HFFc6 (cell line): ENCODE measurements around the gene PRDM1. TPM values are rescaled to one million over a fixed set of nuclear protein-coding genes. Genes with fewer than 3 reads are reported as not detected.

ENCODE experiments used
- DNase-seq: peaks from one replicate; pipeline ENCODE4 v3.0.0-alpha.2; 2018
- H3K27ac Mint-ChIP-seq: 2 replicates; pipeline ENCODE4 v1.8.0; 2020; ENCODE audit warnings: mild to moderate bottlenecking, mixed read lengths
- H3K27me3 Mint-ChIP-seq: 2 replicates; pipeline ENCODE4 v1.8.0; 2021; ENCODE audit warnings: mild to moderate bottlenecking, moderate library complexity, mixed read lengths; ENCODE audit not compliant: insufficient read depth
- H3K36me3 Mint-ChIP-seq: 2 replicates; pipeline ENCODE4 v1.8.0; 2021; ENCODE audit warnings: low read depth, mixed read lengths
- H3K4me1 Mint-ChIP-seq: 2 replicates; pipeline ENCODE4 v1.8.0; 2020; ENCODE audit warnings: low read depth, mixed read lengths
- H3K4me3 Mint-ChIP-seq: 2 replicates; pipeline ENCODE4 v1.8.0; 2020; ENCODE audit warnings: mild to moderate bottlenecking, moderate library complexity, mixed read lengths
- H3K9me3 Mint-ChIP-seq: 2 replicates; pipeline ENCODE4 v1.8.0; 2020; ENCODE audit warnings: mild to moderate bottlenecking, mixed read lengths
- long read RNA-seq: library from polyadenylated mRNA; unstranded; transcript quantifications from one replicate; pipeline ENCODE4 v2.0.0, GENCODE V29; 2019
- total RNA-seq, 6 experiments: library from RNA; stranded (reverse); fragmentation: NEBNext Ultra II Directional; extraction: Animal tissue kit (Norgen Biotek cat#: 25700); gene quantifications; 2 replicates in 1 of 6; 3 replicates in 5 of 6; pipeline ENCODE4 v1.2.3, GENCODE V29; 2021
- TF ChIP-seq, protein P1 (sequence below): fragments of 200-600 bp; sonication (generic); IDR thresholded peaks from 2 replicates; pipeline ENCODE4 v1.5.0; 2021; ENCODE audit warnings: antibody characterized with exemption, mild to moderate bottlenecking

The PRDM1 gene
- 10 to 100 TPM in 3 of 6 experiments, 1 to 10 TPM in 3; 8.4 to 12.3 (median 10.3) TPM for total RNA-seq
- long read RNA-seq, partial matches to known transcripts, result 0 of 4 reads
- long read RNA-seq, other reads (novel, unspliced or antisense), result 4 of 4 reads

DNA sequence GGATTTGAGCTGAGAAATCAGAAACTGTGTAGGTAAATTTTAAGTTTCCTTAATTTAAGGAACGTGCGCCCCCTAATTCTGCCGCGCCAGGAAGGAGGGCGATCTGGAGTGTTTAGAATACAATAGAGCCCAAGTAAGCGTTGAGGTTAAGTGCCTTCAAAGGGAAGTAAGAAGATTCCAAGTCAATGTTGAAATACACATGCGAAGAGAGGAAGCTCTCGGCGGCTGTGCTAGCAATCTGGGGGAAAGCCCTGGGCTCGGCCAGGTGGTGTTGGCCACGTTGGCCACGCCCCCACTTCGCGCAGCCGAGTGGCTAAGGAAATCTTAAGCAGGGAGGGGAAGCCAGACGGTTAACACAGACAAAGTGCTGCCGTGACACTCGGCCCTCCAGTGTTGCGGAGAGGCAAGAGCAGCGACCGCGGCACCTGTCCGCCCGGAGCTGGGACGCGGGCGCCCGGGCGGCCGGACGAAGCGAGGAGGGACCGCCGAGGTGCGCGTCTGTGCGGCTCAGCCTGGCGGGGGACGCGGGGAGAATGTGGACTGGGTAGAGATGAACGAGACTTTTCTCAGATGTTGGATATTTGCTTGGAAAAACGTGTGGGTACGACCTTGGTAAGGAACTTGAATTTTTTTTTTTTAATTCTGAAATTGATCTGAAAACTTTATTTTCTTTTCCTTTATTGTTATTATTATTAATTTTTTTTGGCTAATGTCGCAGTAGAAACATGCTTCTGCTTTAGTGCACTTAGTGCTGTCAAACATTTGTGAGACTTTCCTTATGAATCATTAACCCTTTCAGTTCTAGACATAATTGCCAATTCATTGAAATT, at the start of gene PRDM1:
Gene PRDM1 (plus strand): TSS at position 353 of the 830 bp plus-strand sequence. CDS start 218 bp downstream, at position 571.
- Mint-ChIP-seq H3K4me3 (peak within 1 kb of the TSS; percentile 91), H3K9me3 (no peaks in the 10 kb centered on the region), H3K27me3 (peaks cover 2% of the 10 kb centered on the region; the same call in 1 of the 2 replicates), H3K36me3 (peaks cover 28% of the 10 kb centered on the region), H3K4me1 (peaks cover 82% of the 10 kb centered on the region), H3K27ac (peak within 1 kb of the TSS; percentile 91)
- DNase-seq, result peak; percentile 75
- TF ChIP-seq, protein P1, sequence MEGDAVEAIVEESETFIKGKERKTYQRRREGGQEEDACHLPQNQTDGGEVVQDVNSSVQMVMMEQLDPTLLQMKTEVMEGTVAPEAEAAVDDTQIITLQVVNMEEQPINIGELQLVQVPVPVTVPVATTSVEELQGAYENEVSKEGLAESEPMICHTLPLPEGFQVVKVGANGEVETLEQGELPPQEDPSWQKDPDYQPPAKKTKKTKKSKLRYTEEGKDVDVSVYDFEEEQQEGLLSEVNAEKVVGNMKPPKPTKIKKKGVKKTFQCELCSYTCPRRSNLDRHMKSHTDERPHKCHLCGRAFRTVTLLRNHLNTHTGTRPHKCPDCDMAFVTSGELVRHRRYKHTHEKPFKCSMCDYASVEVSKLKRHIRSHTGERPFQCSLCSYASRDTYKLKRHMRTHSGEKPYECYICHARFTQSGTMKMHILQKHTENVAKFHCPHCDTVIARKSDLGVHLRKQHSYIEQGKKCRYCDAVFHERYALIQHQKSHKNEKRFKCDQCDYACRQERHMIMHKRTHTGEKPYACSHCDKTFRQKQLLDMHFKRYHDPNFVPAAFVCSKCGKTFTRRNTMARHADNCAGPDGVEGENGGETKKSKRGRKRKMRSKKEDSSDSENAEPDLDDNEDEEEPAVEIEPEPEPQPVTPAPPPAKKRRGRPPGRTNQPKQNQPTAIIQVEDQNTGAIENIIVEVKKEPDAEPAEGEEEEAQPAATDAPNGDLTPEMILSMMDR, result peak; percentile 56

DNA sequence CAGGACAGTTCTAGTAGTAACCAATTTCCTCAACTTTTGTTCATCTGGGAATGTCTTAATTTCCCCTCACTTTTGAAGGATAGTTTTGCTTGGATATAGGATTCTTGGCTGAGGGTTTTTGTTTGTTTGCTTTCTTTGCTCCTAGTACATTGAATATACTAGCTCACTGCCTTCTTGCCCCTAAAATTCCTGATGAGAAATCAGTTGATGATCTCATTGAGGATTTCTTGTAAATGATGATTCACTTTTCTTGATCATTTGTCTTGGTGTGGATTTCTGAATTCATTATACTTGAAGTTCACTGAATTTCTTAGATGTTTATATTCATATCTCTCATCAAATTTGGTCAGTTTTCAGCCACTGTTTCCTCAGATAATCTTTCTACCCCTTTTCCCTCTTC, 49.1 kb upstream of the PRDM1 start:
- Mint-ChIP-seq H3K36me3 (no peaks in the 10 kb centered on the region), H3K27me3 (no peaks in the 10 kb centered on the region), H3K9me3 (peaks cover 4% of the 10 kb centered on the region; the same call in 1 of the 2 replicates), H3K4me3 (peak overlapping the region; percentile 60), H3K4me1 (peaks cover 54% of the 10 kb centered on the region), H3K27ac (peak overlapping the region; percentile 78)
- peak; percentile 63 for DNase-seq
- TF ChIP-seq, protein P1, result no peak

DNA sequence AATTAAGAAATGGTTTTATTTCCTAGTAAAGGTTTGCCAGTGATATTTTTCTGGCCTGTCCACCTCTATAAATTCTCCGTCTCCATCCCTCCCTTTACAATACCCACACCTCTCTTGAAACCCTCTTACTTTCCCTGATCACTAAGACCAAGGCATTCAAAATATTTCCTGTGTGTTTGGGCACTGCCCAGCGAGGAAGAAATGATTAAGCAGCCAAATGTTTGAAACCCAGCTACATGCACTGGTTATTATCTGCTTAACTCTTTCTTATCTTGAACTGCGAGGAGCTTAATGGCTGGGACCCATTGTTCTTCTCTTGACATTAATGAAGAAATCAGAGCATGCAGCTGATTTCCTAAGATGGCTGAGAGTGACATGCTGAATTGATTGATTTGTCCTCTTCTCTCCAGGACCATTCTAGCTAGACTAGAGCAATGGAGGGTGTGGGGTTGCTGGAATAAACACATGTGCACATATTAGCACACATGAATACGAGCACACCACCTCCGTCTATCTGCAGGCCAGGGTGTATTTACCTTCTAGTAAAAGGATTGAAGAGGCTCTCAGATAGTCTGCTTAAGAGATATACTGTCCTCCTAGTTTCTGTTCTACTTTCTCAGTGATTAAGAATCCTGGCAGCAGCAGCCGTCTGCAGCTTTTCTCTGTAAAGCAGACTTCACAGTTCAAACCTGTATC, 46.1 kb upstream of the PRDM1 start:
- Mint-ChIP-seq H3K9me3 (peaks cover 2% of the 10 kb centered on the region; the same call in 1 of the 2 replicates), H3K36me3 (no peaks in the 10 kb centered on the region), H3K4me3 (no peak overlapping the region; the same call in 1 of the 2 replicates), H3K27ac (no peak overlapping the region), H3K4me1 (peaks cover 54% of the 10 kb centered on the region), H3K27me3 (no peaks in the 10 kb centered on the region)
- TF ChIP-seq, protein P1, result no peak
- no peak for DNase-seq

DNA sequence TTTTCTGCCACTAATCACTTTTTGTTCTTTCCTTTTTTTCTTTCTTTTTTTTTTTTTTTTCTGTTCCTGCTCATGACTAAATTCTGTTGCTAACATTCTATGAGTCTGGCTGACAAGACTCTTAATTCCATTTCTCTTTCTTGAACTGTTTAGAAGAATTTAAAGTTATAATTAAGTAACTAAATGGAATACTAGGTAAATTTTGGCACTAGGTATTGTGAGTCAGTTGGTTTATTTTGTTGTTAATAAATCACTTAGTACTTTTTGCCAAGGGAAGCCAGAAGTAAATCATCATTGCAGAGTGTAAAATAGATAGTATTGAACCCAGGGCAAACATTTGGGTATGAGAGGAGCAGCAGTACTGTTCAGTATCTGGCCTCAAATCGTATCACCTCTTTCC, 42.0 kb upstream of the PRDM1 start:
- TF ChIP-seq, protein P1, result no peak
- Mint-ChIP-seq H3K27ac (no peak overlapping the region), H3K27me3 (no peaks in the 10 kb centered on the region), H3K36me3 (no peaks in the 10 kb centered on the region), H3K4me1 (peaks cover 22% of the 10 kb centered on the region), H3K4me3 (no peak overlapping the region), H3K9me3 (no peaks in the 10 kb centered on the region)
- DNase-seq, result no peak

DNA sequence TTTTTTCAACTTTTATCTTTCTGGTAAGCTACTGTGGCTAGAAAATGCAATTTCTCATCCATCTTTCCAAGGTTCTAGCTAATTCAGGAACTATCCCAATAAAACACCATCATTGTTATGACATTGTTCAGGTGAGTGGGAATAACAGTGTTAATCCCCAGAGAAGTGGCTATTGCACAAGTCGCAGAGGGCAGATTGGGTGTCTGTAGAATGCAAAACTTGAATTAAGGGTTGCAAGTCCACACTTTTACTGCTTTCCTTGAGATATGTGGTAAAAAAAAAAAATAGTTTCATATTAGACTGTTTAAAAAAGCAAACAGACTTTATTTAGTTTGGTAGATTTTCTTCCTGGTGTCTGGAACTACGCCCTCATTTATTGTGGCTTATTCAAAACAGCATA, 41.1 kb upstream of the PRDM1 start:
- Mint-ChIP-seq H3K4me1 (peaks cover 13% of the 10 kb centered on the region), H3K4me3 (no peak overlapping the region), H3K27me3 (peaks cover 3% of the 10 kb centered on the region; the same call in 1 of the 2 replicates)

More for the DNA sequence above, 41.1 kb upstream of the PRDM1 start:
- no peaks in the 10 kb centered on the region for H3K9me3 Mint-ChIP-seq
- H3K36me3 Mint-ChIP-seq, result no peaks in the 10 kb centered on the region
- no peak overlapping the region for H3K27ac Mint-ChIP-seq
- TF ChIP-seq, protein P1, result no peak
- no peak for DNase-seq
